GM12878 (cell line): ENCODE data around the gene COA3. TPM values are rescaled to one million over a fixed set of nuclear protein-coding genes. Genes with fewer than 3 reads are reported as not detected.

ENCODE experiments used
- ATF7 ChIP-seq: fragments of 450-650 bp; IDR thresholded peaks from 2 replicates; pipeline ENCODE4 v1.6.1; 2016; ENCODE audit warnings: low read depth, mild to moderate bottlenecking
- EP300 ChIP-seq, 2 experiments: fragments of 150-350 bp in 1 of 2; IDR thresholded peaks; 2 replicates each; pipeline ENCODE4 v1.6.1; 2011 to 2012; ENCODE audit warnings: low read depth in 2 of 2, low read length in 2 of 2, borderline replicate concordance in 1 of 2, improper control_type of control experiment in 1 of 2, inconsistent platforms in 1 of 2; ENCODE audit not compliant: control insufficient read depth in 1 of 2
- ETV6 ChIP-seq, 2 experiments: fragments of 450-650 bp in 1 of 2; IDR thresholded peaks in 1 of 2; conservative IDR thresholded peaks in 1 of 2; 2 replicates each; pipeline ENCODE4 v1.6.1; 2014; ENCODE audit warnings: antibody characterized with exemption in 1 of 2, borderline replicate concordance in 1 of 2, low read depth in 1 of 2, mild to moderate bottlenecking in 1 of 2, moderate library complexity in 1 of 2
- HCFC1 ChIP-seq: fragments of 150-350 bp; IDR thresholded peaks from 2 replicates; pipeline ENCODE4 v1.6.1; 2014; ENCODE audit warnings: low read length
- MTA3 ChIP-seq: IDR thresholded peaks from 2 replicates; pipeline ENCODE4 v1.6.1; 2012; ENCODE audit warnings: low read length, inconsistent platforms, borderline replicate concordance
- POLR2AphosphoS2 ChIP-seq: IDR thresholded peaks from 2 replicates; pipeline ENCODE4 v1.6.1; 2011; ENCODE audit warnings: low read depth, mild to moderate bottlenecking, low read length, improper control_type of control experiment, moderate library complexity
- POU2F2 ChIP-seq: IDR thresholded peaks from 3 replicates; pipeline ENCODE4 v1.6.1; 2011; ENCODE audit warnings: low read depth, mild to moderate bottlenecking, low read length, borderline replicate concordance
- RAD51 ChIP-seq: fragments of 450-650 bp; IDR thresholded peaks from 2 replicates; pipeline ENCODE4 v1.6.1; 2016; ENCODE audit warnings: moderate library complexity, mild to moderate bottlenecking, inconsistent platforms
- RELB ChIP-seq: fragments of 450-650 bp; IDR thresholded peaks from 2 replicates; pipeline ENCODE4 v1.6.1; 2017; ENCODE audit warnings: low read depth, mild to moderate bottlenecking, moderate library complexity
- SIX5 ChIP-seq: IDR thresholded peaks from 2 replicates; pipeline ENCODE4 v1.6.1; 2011; ENCODE audit warnings: mild to moderate bottlenecking, low read depth, low read length, moderate library complexity; ENCODE audit not compliant: severe bottlenecking
- SRF ChIP-seq, 2 experiments: IDR thresholded peaks; 2 replicates each; pipeline ENCODE4 v1.6.1; 2011; ENCODE audit warnings: low read depth in 2 of 2, low read length in 2 of 2, mild to moderate bottlenecking in 1 of 2, moderate library complexity in 1 of 2
- STAT1 ChIP-seq: fragments of 450-650 bp; conservative IDR thresholded peaks from 2 replicates; pipeline ENCODE4 v1.6.1; 2014; ENCODE audit warnings: antibody characterized with exemption, mild to moderate bottlenecking
- TCF12 ChIP-seq: IDR thresholded peaks from 2 replicates; pipeline ENCODE4 v1.6.1; 2011; ENCODE audit warnings: low read depth, mild to moderate bottlenecking, low read length
- TCF3 ChIP-seq: IDR thresholded peaks from 2 replicates; pipeline ENCODE4 v1.6.1; 2012; ENCODE audit warnings: low read depth, mild to moderate bottlenecking, low read length, borderline replicate concordance; ENCODE audit not compliant: insufficient read depth
- WRNIP1 ChIP-seq: IDR thresholded peaks from 2 replicates; pipeline ENCODE4 v1.6.1; 2011; ENCODE audit warnings: low read depth, low read length, improper control_type of control experiment, borderline replicate concordance
- YY1 ChIP-seq: IDR thresholded peaks from 2 replicates; pipeline ENCODE4 v1.6.1; 2011; ENCODE audit warnings: low read depth, mild to moderate bottlenecking, low read length
- ZBED1 ChIP-seq: IDR thresholded peaks from 2 replicates; pipeline ENCODE4 v1.6.1; 2016; ENCODE audit warnings: borderline replicate concordance
- ZNF217 ChIP-seq: fragments of 450-650 bp; IDR thresholded peaks from 2 replicates; pipeline ENCODE4 v1.6.1; 2017; ENCODE audit warnings: antibody characterized with exemption, mild to moderate bottlenecking
- ZNF274 ChIP-seq: IDR thresholded peaks from one replicate; pipeline ENCODE4 v1.8.0; 2011; ENCODE audit not compliant: insufficient read length, insufficient read depth
- polyA plus RNA-seq, 11 experiments: library from polyadenylated mRNA; depleted of rRNA in 4 of 11; unstranded in 6 of 11; stranded (reverse) in 5 of 11; fragments of >200 nt; fragmentation: Nextera tagmentation in 4 of 11; fragmentation: Illumina TruSeq in 1 of 11; extraction: Ambion mirVana in 4 of 11; extraction: Trizol in 1 of 11; gene quantifications; 1 replicate in 1 of 11; 2 replicates in 10 of 11; pipeline versions ENCODE4 v1.2.1 to v1.2.3, GENCODE V29; 2011 to 2016; ENCODE audit warnings: inconsistent platforms in 2 of 11, missing spikeins in 2 of 11, low read depth in 1 of 11
- total RNA-seq, 4 experiments: library from RNA; depleted of rRNA in 3 of 4; stranded (reverse); fragments of >200 nt in 3 of 4; fragmentation: Illumina TruSeq in 1 of 4; extraction: Trizol in 1 of 4; gene quantifications; 2 replicates each; pipeline versions ENCODE4 v1.2.1 to v1.2.3, GENCODE V29; 2013 to 2021
- TF ChIP-seq, protein P1 (sequence below): fragments of 450-650 bp; IDR thresholded peaks from 2 replicates; pipeline ENCODE4 v1.6.1; 2018; ENCODE audit warnings: borderline replicate concordance, mild to moderate bottlenecking; ENCODE audit not compliant: partially characterized antibody
- TF ChIP-seq, protein P2 (sequence below): fragments of 450-650 bp; IDR thresholded peaks from 2 replicates; pipeline ENCODE4 v1.6.1; 2017; ENCODE audit warnings: mild to moderate bottlenecking, moderate library complexity

COA3 gene
- total and polyA plus RNA-seq, 10 of the 15 experiments (the other 5 are each of a cell fraction or from before 2014, with no cell fraction given): 45.2 to 161 (median 64.6) TPM

GRCh38 chr17:42832934-42833766 is 34.6 kb upstream of the COA3 start, which contains the start of gene PSME3 (continued):
- TF ChIP-seq, protein P1, sequence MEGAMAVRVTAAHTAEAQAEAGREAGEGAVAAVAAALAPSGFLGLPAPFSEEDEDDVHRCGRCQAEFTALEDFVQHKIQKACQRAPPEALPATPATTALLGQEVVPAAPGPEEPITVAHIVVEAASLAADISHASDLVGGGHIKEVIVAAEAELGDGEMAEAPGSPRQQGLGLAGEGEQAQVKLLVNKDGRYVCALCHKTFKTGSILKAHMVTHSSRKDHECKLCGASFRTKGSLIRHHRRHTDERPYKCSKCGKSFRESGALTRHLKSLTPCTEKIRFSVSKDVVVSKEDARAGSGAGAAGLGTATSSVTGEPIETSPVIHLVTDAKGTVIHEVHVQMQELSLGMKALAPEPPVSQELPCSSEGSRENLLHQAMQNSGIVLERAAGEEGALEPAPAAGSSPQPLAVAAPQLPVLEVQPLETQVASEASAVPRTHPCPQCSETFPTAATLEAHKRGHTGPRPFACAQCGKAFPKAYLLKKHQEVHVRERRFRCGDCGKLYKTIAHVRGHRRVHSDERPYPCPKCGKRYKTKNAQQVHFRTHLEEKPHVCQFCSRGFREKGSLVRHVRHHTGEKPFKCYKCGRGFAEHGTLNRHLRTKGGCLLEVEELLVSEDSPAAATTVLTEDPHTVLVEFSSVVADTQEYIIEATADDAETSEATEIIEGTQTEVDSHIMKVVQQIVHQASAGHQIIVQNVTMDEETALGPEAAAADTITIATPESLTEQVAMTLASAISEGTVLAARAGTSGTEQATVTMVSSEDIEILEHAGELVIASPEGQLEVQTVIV: peak; percentile 70
- TF ChIP-seq POU2F2 (no peak; the same call in 2 of the 3 replicates), ZNF274 (no peak), MTA3 (no peak), POLR2AphosphoS2 (peak; percentile 50; the same call in 1 of the 2 replicates), YY1 (peak; percentile 51), ZBED1 (no peak), SIX5 (peak; percentile 44), ATF7 (peak; percentile 73), STAT1 (peak; percentile 84; the same call in 1 of the 2 replicates), HCFC1 (peak; percentile 82), TCF12 (peak; percentile 24; the same call in 1 of the 2 replicates), RELB (peak; percentile 99), EP300 (IDR thresholded peaks at IDR 0.05; ENCODE audit: borderline replicate concordance in 1 of 2, control insufficient read depth in 1 of 2, low read depth in 2 of 2, low read length in 2 of 2) (no peak), RAD51 (peak; percentile 58; the same call in 1 of the 2 replicates), SRF (IDR thresholded peaks at IDR 0.05; ENCODE audit: low read depth in 2 of 2, low read length in 2 of 2) (peak in 1 of 2 experiments; percentile 88; a peak in 2 of 4 replicates), ZNF217 (no peak), ETV6 (conservative IDR thresholded peaks at IDR 0.05 in 1 of 2, IDR thresholded peaks at IDR 0.05 in 1 of 2; ENCODE audit: borderline replicate concordance in 1 of 2, low read depth in 1 of 2) (no peak), TCF3 (0 out of 2 replicates have a peak, but pooled peaks have one; percentile 16), WRNIP1 (no peak)
- TF ChIP-seq, protein P2, sequence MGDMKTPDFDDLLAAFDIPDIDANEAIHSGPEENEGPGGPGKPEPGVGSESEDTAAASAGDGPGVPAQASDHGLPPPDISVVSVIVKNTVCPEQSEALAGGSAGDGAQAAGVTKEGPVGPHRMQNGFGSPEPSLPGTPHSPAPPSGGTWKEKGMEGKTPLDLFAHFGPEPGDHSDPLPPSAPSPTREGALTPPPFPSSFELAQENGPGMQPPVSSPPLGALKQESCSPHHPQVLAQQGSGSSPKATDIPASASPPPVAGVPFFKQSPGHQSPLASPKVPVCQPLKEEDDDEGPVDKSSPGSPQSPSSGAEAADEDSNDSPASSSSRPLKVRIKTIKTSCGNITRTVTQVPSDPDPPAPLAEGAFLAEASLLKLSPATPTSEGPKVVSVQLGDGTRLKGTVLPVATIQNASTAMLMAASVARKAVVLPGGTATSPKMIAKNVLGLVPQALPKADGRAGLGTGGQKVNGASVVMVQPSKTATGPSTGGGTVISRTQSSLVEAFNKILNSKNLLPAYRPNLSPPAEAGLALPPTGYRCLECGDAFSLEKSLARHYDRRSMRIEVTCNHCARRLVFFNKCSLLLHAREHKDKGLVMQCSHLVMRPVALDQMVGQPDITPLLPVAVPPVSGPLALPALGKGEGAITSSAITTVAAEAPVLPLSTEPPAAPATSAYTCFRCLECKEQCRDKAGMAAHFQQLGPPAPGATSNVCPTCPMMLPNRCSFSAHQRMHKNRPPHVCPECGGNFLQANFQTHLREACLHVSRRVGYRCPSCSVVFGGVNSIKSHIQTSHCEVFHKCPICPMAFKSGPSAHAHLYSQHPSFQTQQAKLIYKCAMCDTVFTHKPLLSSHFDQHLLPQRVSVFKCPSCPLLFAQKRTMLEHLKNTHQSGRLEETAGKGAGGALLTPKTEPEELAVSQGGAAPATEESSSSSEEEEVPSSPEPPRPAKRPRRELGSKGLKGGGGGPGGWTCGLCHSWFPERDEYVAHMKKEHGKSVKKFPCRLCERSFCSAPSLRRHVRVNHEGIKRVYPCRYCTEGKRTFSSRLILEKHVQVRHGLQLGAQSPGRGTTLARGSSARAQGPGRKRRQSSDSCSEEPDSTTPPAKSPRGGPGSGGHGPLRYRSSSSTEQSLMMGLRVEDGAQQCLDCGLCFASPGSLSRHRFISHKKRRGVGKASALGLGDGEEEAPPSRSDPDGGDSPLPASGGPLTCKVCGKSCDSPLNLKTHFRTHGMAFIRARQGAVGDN: peak; percentile 77; the same call in 1 of the 2 replicates
